GM18511 (cell line): Measurements from ENCODE around the gene SVEP1.

Experiments used
- ATAC-seq: cut with Tn5 transposase; IDR thresholded peaks from one replicate; pipeline ENCODE4 v1.9.1; 2021; ENCODE audit warnings: mild to moderate bottlenecking, moderate library complexity; ENCODE audit not compliant: unreplicated experiment

Gene SVEP1

DNA sequence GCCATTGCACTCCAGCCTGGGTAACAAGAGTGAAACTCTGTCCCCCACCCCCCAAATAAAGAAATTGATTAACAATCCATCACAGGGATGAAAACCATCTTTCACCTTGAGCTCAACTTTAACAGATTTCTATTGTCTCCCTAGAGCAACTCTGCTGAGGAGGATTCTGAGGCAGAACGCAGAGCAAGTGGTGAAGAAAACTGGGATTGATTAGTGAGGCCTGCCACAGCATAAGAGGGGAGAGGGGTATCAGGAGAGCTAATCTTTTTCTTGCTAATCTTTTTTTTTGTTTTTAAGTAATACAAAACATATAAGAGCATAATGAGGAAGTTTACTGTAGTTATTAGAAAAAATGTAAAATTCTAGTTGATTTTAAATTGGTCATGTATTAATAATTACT is 250.8 kb downstream of the SVEP1 start:
- ATAC-seq, result no peak

DNA sequence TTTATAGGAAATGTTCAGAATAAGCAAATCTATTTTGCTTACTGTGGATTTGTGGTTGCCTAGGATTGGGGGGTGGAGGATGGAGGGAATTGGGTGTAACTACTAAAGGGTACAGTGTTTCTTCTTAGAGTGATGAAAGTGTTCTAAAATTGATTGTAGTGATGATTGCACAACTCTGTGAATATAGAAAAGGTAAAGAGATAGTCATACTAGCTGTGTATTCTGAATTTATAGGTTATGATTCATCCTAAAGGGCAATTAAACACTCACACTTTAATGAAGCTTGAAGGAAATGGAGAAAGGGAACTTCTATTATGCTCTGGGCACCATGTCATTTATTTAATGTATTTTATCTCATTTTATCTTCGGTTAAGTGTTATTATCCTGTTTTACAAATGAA is 251.8 kb downstream of the SVEP1 start:
- ATAC-seq, result no peak

DNA sequence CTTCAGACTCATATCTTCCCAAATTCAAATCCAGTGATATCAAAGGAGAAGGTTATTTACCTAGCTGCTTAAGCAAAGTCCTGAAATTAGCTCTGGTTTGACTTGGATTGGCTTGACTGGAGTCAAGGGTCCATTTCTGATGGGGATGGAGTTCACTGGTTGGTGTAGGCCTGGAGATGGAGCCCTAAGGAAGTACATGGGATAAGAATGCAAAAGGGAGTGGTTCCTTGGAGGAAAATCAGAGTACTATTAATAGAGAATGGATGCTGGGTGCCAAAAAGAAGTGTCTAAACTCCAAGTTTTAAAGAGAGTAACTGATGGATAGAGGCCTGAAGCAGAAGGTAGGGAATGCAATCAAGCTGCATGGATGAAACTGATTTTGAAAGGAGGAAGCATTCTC is 255.7 kb downstream of the SVEP1 start:
- ATAC-seq, result no peak

DNA sequence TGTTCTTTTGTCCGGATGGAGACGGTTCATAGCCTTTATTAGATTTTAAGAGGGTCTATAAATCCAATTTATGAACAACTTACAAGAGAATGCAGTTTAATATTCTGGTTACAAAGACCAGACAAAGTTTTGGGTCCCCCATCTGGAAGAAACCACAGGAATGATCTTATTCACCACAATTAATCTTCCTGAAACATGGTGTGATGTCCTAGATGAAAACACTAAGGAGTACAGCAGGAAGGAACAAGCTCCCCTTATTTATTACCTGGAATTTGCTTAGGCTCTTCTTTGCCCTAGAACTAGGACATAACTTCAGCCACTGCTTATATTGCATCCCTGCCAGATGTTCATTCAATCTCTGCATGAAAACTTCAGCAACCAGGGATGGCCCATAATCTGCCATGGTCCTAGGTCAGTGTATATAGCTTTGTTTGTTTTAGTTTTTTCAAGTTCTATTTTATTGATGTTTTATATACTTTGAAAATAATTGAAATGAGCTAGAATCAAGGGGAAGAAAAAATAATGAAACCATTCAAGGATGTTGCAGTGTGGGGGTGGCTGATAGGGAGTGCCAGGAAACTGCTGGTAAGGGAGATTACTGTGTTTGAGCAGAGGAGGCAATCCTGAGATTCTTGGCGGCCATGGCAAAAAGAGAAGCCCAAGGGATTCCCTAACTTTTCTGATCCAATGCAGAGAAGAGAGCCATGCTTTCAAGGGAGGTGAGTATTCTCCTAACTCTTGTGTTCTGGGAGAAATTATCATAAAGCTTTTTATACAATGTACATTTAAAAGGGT is 258.7 kb downstream of the SVEP1 start:
- ATAC-seq, result no peak

DNA sequence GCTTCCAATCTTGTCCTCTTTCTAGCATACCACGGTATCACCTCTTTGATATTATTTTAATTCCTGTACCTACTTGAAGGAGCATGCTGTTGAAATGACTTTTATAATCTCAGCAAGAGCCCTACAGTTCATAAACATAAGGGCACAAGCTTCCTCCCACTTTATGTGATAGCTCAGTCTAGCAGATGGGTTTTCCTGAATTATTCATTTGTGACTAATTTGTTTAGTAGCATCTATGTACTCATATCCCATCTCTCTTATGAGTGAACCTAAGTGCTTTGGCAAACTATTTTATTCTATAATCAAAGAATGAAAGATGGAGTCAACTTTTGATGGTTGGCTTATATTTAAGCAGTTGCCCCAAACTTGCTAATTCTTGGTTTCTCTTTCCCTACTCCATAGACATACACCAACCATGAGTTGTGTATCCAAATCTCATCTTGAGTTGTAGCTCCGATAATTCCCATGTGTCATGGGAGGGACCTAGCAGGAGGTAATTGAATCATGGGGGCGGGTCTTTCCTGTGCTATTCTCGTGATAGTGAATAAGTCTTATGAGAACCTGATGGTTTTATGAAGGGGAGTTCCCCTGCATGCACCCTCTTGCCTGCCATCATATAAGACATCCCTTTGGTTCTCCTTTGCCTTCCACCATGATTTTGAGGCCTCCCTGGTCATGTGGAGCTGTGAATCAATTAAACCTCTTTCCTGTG is 259.6 kb downstream of the SVEP1 start:
- ATAC-seq, result no peak

DNA sequence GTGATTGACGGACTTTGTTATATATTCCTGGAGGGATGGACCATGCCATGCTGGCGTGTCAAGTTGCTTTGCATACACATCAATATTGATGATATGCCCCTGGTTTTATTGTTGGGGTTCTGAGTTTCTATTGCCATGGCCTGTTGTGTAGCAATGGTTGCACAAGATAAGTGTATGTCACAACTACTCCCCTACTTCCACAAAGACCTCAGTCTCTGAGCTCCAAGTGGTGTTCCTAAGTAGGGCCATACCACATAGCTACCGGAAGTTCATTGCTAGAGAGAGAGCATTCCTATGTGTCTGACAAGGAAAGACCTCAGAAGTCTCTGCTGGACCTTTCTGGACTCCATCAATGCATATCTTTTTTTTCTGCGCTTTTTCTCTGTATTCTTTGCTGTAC is 261.6 kb downstream of the SVEP1 start:
- ATAC-seq, result no peak

DNA sequence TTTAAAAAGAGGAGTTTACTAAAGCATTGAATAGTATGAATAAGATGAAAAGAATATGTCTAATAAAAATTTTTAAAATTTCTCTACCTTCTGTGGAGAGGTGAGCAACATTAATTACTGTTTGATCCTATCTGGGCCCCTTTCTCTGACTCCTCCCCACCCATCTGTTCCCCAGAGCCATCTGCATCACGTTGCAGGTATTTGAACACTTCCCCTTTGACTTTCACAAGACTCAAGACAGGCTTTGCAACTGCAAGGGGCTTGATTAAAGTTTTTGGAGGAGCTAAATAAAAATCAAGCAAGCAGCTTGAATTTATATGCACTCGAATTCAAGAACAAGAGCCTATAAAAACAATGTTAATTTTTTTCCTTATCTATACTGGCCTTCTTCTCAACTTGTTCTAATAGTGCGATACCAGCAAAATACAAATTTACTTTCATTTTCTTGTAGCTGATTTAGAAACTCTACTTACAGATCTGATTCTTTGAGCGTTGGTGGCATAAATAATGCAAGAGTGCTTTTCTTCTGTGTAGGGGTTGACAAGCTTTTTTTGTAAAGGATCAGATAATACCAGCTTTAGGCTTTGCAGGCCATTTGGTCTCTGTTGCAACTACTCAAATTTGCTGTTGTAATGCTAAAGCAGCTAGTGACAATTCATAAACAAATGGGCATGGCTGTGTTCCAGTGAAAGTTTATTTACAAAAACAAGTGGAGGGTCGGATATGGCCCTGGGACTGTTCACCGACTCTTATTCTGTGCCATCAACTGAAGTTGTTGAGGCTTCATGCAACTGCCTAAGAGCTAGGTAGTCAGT is 263.1 kb downstream of the SVEP1 start:
- ATAC-seq, result peak; percentile 99
